ENCODE data around the gene MAP7D3. TPM values are rescaled to one million over a fixed set of nuclear protein-coding genes. Genes with fewer than 3 reads are reported as not detected.
A peak's percentile ranks its signal among the peaks of the same experiment; 100 is the strongest.

Gene MAP7D3
- total RNA-seq, 4 donors from 2014 or later = 14.5 to 21.2 (median 17.1) TPM

DNA sequence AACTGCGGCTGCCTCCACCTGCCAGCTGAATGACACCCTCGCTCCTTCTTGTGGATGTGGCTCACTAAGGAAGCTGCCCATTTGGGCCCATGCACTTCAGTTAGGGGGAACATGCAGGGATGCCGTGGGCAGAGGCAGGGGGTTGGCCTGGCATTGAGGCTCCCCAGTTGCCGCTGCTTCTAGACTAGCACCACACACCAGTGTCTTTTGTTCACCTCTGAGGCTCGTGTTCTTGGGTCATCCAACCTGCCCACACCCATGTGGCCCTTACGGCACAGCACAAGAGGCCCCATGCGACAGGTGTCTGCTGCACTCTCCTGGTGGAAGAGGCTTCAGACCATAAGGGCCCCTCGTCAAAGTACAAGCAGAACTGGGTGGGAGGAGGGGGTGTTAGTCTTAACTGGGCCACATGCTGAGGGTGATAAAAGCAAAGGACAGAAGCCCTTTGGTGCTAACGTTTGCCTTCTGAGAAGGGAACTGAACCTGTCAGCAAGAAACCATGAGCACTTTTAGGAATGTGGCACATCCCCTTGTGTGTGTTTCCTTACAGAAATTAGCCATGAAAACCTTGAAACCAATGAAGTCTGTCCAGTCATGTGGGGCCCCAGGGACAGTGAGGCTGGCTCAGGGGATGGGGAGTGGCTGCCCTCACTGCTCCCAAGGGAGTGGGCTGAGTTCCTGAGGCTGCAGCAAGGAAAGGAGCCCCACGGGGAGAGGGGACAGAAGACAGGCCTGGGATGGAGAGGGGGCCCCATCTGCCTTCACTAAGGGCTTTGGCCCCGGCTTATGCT, 39.2 kb downstream of the MAP7D3 start:
- H3K4me3 ChIP-seq = no peak overlapping the region
- DNase-seq (ENCODE audit: extremely low spot score) = no peak
- no peaks in the 10 kb centered on the region for H3K27me3 ChIP-seq
- no peaks in the 10 kb centered on the region for H3K9me3 ChIP-seq
- intact Hi-C loops (cut with DNase I) = loop anchor here (2.0 to 5.0 kb wide), 3 partner anchors 40 to 183 kb away; partner anchors contain the start of gene MAP7D3
- WGBS = 50% methylated on average over 9 of the region's 11 CpGs
- peak overlapping the region; percentile 86 to 99 (median 96) for H3K27ac ChIP-seq (replicated peaks in 1 of 4)
- TF ChIP-seq EP300 (IDR thresholded peaks at IDR 0.05) (no peak), POLR2AphosphoS5 (IDR thresholded peaks at IDR 0.05) (peak; percentile 40 to 74), POLR2A (IDR thresholded peaks at IDR 0.05; ENCODE audit: low read depth) (no peak)
- TF ChIP-seq, protein P1, sequence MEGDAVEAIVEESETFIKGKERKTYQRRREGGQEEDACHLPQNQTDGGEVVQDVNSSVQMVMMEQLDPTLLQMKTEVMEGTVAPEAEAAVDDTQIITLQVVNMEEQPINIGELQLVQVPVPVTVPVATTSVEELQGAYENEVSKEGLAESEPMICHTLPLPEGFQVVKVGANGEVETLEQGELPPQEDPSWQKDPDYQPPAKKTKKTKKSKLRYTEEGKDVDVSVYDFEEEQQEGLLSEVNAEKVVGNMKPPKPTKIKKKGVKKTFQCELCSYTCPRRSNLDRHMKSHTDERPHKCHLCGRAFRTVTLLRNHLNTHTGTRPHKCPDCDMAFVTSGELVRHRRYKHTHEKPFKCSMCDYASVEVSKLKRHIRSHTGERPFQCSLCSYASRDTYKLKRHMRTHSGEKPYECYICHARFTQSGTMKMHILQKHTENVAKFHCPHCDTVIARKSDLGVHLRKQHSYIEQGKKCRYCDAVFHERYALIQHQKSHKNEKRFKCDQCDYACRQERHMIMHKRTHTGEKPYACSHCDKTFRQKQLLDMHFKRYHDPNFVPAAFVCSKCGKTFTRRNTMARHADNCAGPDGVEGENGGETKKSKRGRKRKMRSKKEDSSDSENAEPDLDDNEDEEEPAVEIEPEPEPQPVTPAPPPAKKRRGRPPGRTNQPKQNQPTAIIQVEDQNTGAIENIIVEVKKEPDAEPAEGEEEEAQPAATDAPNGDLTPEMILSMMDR (IDR thresholded peaks at IDR 0.05) = peak in 1 of 3 experiments; percentile 5
- peaks cover 11 to 40% (median 30%) of the 10 kb centered on the region in 4 donors for H3K36me3 ChIP-seq
- H3K4me1 ChIP-seq = peaks cover 9 to 47% (median 43%) of the 10 kb centered on the region in 4 donors

DNA sequence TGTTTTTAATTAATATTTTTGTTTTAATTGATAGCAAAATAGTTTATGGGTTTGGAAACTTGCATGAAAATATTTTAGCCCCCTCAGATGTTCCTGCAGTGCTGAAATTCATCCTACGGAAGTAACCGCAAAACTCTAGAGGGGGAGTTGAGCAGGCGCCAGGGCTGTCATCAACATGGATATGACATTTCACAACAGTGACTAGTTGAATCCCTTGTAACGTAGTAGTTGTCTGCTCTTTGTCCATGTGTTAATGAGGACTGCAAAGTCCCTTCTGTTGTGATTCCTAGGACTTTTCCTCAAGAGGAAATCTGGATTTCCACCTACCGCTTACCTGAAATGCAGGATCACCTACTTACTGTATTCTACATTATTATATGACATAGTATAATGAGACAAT, 40.4 kb downstream of the MAP7D3 start:
- H3K36me3 ChIP-seq = peaks cover 11 to 48% (median 41%) of the 10 kb centered on the region in 4 donors
- DNase-seq (ENCODE audit: extremely low spot score) = no peak

DNA sequence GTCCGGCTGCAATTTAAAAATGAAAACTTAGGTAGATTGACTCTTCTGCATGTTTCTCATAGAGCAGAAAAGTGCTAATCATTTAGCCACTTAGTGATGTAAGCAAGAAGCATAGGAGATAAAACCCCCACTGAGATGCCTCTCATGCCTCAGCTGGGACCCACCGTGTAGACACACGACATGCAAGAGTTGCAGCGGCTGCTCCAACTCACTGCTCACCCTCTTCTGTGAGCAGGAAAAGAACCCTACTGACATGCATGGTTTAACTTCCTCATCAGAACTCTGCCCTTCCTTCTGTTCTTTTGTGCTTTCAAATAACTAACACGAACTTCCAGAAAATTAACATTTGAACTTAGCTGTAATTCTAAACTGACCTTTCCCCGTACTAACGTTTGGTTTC, 41.0 kb downstream of the MAP7D3 start:
- DNase-seq (ENCODE audit: extremely low spot score) = no peak
- Histone ChIP-seq H3K27ac (replicated peaks in 1 of 4) (peak overlapping the region; percentile 86 to 99 (median 96)), H3K36me3 (peaks cover 11 to 48% (median 41%) of the 10 kb centered on the region in 4 donors), H3K4me3 (no peak overlapping the region), H3K9me3 (no peaks in the 10 kb centered on the region), H3K27me3 (no peaks in the 10 kb centered on the region), H3K4me1 (peaks cover 26 to 64% (median 60%) of the 10 kb centered on the region in 4 donors)
- TF ChIP-seq, protein P1 (IDR thresholded peaks at IDR 0.05) = no peak
- peak in 1 of 2 donors; percentile 28 for TF ChIP-seq POLR2AphosphoS5 (IDR thresholded peaks at IDR 0.05)
- intact Hi-C loops (cut with DNase I) = loop anchor here (5.0 kb wide), 2 partner anchors 42 to 163 kb away; partner anchors contain the start of gene MAP7D3
- 45% methylated on average over 7 of the region's 7 CpGs for WGBS

More for the DNA sequence above, 40.4 kb downstream of the MAP7D3 start:
- no peaks in the 10 kb centered on the region for H3K27me3 ChIP-seq
- 50% methylated on average over 5 of the region's 5 CpGs for WGBS
- peak overlapping the region; percentile 86 to 99 (median 96) for H3K27ac ChIP-seq (replicated peaks in 1 of 4)
- TF ChIP-seq, protein P1 (IDR thresholded peaks at IDR 0.05) = no peak
- peak in 1 of 2 donors; percentile 54 for TF ChIP-seq POLR2AphosphoS5 (IDR thresholded peaks at IDR 0.05)
- no peaks in the 10 kb centered on the region for H3K9me3 ChIP-seq
- intact Hi-C loops (cut with DNase I) = loop anchor here (5.0 kb wide), 2 partner anchors 41 to 164 kb away; partner anchors contain the start of gene MAP7D3
- no peak overlapping the region for H3K4me3 ChIP-seq
- H3K4me1 ChIP-seq = peaks cover 21 to 59% (median 54%) of the 10 kb centered on the region in 4 donors

DNA sequence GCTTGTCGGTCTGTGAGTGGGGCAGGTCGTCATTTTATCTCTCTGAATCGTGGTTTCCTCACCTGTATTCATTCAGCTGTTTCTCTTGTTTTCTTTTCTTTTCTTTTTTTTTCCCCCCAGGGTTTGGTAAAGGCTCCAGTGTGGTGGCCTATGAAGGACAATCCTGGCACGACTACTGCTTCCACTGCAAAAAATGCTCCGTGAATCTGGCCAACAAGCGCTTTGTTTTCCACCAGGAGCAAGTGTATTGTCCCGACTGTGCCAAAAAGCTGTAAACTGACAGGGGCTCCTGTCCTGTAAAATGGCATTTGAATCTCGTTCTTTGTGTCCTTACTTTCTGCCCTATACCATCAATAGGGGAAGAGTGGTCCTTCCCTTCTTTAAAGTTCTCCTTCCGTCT, 41.4 kb downstream of the MAP7D3 start:
- TF ChIP-seq POLR2AphosphoS5 (IDR thresholded peaks at IDR 0.05) (no peak), POLR2A (IDR thresholded peaks at IDR 0.05; ENCODE audit: low read depth) (no peak), EP300 (IDR thresholded peaks at IDR 0.05) (no peak)
- TF ChIP-seq, protein P1 (IDR thresholded peaks at IDR 0.05) = no peak
- H3K4me3 ChIP-seq = no peak overlapping the region
- H3K27me3 ChIP-seq = no peaks in the 10 kb centered on the region
- H3K9me3 ChIP-seq = no peaks in the 10 kb centered on the region
- intact Hi-C loops (cut with DNase I) = loop anchor here (2.0 to 5.0 kb wide), 3 partner anchors 43 to 162 kb away; partner anchors contain the start of gene MAP7D3
- H3K27ac ChIP-seq (replicated peaks in 1 of 4) = peak overlapping the region; percentile 86 to 99 (median 96)
- H3K36me3 ChIP-seq = peaks cover 11 to 48% (median 41%) of the 10 kb centered on the region in 4 donors
- H3K4me1 ChIP-seq = peaks cover 31 to 64% (median 62%) of the 10 kb centered on the region in 4 donors
- WGBS = 28% methylated on average over 9 of the region's 9 CpGs
- no peak for DNase-seq (ENCODE audit: extremely low spot score)

Data from esophagus muscularis mucosa (tissue), 4 donors.